ENCODE data around the gene CNTNAP5.
"Not testable (repeated sequence)": the region's sequence is repeated elsewhere in the genome, so short reads cannot be mapped to it uniquely, and the experiment has no call there.

- not testable (repeated sequence) for TF ChIP-seq EZH2 (IDR thresholded peaks at IDR 0.05; ENCODE audit: borderline replicate concordance); CTCF (IDR thresholded peaks at IDR 0.05; ENCODE audit: poor library complexity); EZH2phosphoT487 (IDR thresholded peaks at IDR 0.05; ENCODE audit: low read depth, severe bottlenecking, unreplicated experiment)
Observed at GRCh38 chr2:124361966-124362365, 336.9 kb downstream of the CNTNAP5 start.
